Measurements from ENCODE around the gene SLC12A4.
"Not testable (repeated sequence)": the region's sequence is repeated elsewhere in the genome, so short reads cannot be mapped to it uniquely, and the experiment has no call there.

SLC12A4 gene

DNA sequence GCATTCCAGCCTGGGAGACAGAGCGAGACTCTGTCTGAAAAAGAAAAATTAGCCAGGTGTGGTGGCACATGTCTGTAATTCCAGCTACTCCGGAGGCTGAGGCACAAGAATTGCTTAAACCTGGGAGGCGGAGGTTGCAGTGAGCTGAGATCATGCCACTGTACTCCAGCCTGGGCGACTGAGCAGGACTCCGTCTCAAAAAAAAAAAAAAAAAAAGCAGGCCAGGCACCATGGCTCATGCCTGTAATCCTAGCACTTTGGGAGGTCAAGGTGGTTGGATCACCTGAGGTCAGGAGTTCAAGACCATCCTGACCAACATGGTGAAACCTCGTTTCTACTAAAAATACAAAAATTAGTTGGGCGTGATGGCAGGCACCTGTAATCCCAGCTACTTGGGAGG, 3.8 kb upstream of the SLC12A4 start:
- H3K27ac ChIP-seq (ENCODE audit: low read depth, low read length); H3K36me3 ChIP-seq (ENCODE audit: control insufficient read depth in 1 of 2, insufficient read depth in 2 of 2, low read length in 2 of 2); H3K9me3 ChIP-seq (ENCODE audit: control insufficient read depth in 1 of 2, low read length in 2 of 2); H3K27me3 ChIP-seq (ENCODE audit: control insufficient read depth in 1 of 2, insufficient read depth in 2 of 2, low read length in 2 of 2); H3K4me1 ChIP-seq (ENCODE audit: control insufficient read depth in 1 of 2, insufficient read depth in 2 of 2, low read length in 2 of 2); H3K4me3 ChIP-seq (ENCODE audit: low read depth in 1 of 2, low read length in 2 of 2); H3K9ac ChIP-seq (ENCODE audit: low read depth in 1 of 2, low read length in 2 of 2): not testable (repeated sequence)

DNA sequence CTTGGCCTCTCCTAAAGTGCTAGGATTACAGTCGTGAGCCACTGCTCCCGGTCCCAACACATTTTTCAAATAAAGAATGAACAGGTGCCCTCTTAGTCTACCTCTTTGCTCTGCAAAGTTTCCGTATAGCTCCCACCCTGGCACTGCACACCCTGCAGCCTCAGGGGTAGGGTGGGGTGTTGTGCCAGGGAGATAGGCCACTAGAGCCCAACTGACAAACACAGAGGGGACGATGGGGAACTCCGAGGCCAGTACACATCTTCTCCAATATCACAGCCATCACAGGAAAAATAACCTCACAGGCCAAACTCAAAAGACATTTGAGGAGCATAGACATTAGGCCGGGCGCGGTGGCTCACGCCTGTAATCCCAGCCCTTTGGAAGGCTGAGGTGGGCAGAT, 2.7 kb upstream of the SLC12A4 start:
- H3K9me3 ChIP-seq (ENCODE audit: control insufficient read depth in 1 of 2, low read length in 2 of 2) = no peaks in the 10 kb centered on the region
- no peaks in the 10 kb centered on the region for H3K36me3 ChIP-seq (ENCODE audit: control insufficient read depth in 1 of 2, insufficient read depth in 2 of 2, low read length in 2 of 2)
- no peak overlapping the region for H3K27ac ChIP-seq (ENCODE audit: low read depth, low read length)
- peaks cover 14 to 19% of the 10 kb centered on the region in 2 donors for H3K4me1 ChIP-seq (ENCODE audit: control insufficient read depth in 1 of 2, insufficient read depth in 2 of 2, low read length in 2 of 2)
- peaks cover 3% of the 10 kb centered on the region in 2 donors for H3K27me3 ChIP-seq (ENCODE audit: control insufficient read depth in 1 of 2, insufficient read depth in 2 of 2, low read length in 2 of 2)
- H3K4me3 ChIP-seq (ENCODE audit: low read depth in 1 of 2, low read length in 2 of 2) = no peak overlapping the region
- H3K9ac ChIP-seq (ENCODE audit: low read depth in 1 of 2, low read length in 2 of 2) = no peak overlapping the region

GRCh38 chr16:67969254-67970039, 1.0 kb upstream of the SLC12A4 start:
- Histone ChIP-seq H3K9me3 (ENCODE audit: control insufficient read depth in 1 of 2, low read length in 2 of 2) (no peaks in the 10 kb centered on the region), H3K36me3 (ENCODE audit: control insufficient read depth in 1 of 2, insufficient read depth in 2 of 2, low read length in 2 of 2) (no peaks in the 10 kb centered on the region), H3K4me3 (ENCODE audit: low read depth in 1 of 2, low read length in 2 of 2) (peak overlapping the region; percentile 79 to 82), H3K27ac (ENCODE audit: low read depth, low read length) (peak overlapping the region; percentile 78), H3K27me3 (ENCODE audit: control insufficient read depth in 1 of 2, insufficient read depth in 2 of 2, low read length in 2 of 2) (peaks cover 0 to 3% of the 10 kb centered on the region in 2 donors), H3K4me1 (ENCODE audit: control insufficient read depth in 1 of 2, insufficient read depth in 2 of 2, low read length in 2 of 2) (peaks cover 18 to 35% of the 10 kb centered on the region in 2 donors), H3K9ac (ENCODE audit: low read depth in 1 of 2, low read length in 2 of 2) (peak overlapping the region; percentile 66 to 76)

DNA sequence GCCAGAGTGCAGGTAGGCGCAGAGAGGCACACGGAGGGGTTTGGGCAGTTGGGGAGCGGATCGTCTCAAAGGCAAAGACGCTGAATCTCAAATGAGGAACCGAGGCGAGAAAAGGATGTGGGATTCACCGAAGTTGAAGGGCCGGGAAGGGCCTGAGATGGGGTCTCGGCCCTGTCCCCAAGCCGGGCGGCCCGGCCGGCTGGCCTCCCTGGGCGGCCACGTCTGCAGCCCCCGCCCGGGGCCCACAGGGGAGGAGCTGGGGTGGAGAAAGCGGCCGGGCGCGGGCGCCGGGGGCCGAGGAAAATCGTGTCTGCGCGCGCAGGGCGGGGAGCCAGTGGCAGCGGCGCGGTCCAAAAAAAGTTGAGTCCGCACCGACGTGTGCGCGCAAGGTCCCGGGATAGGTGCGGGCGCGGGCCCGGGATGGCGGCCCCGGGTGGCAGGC, 458 bp downstream of the SLC12A4 start:
- Histone ChIP-seq H3K9me3 (ENCODE audit: control insufficient read depth in 1 of 2, low read length in 2 of 2) (no peaks in the 10 kb centered on the region), H3K4me3 (ENCODE audit: low read depth in 1 of 2, low read length in 2 of 2) (peak overlapping the region; percentile 71 to 79), H3K9ac (ENCODE audit: low read depth in 1 of 2, low read length in 2 of 2) (peak overlapping the region; percentile 72 to 89), H3K27me3 (ENCODE audit: control insufficient read depth in 1 of 2, insufficient read depth in 2 of 2, low read length in 2 of 2) (peaks cover 0 to 3% of the 10 kb centered on the region in 2 donors), H3K27ac (ENCODE audit: low read depth, low read length) (peak overlapping the region; percentile 92), H3K36me3 (ENCODE audit: control insufficient read depth in 1 of 2, insufficient read depth in 2 of 2, low read length in 2 of 2) (no peaks in the 10 kb centered on the region), H3K4me1 (ENCODE audit: control insufficient read depth in 1 of 2, insufficient read depth in 2 of 2, low read length in 2 of 2) (peaks cover 19 to 50% of the 10 kb centered on the region in 2 donors)

DNA sequence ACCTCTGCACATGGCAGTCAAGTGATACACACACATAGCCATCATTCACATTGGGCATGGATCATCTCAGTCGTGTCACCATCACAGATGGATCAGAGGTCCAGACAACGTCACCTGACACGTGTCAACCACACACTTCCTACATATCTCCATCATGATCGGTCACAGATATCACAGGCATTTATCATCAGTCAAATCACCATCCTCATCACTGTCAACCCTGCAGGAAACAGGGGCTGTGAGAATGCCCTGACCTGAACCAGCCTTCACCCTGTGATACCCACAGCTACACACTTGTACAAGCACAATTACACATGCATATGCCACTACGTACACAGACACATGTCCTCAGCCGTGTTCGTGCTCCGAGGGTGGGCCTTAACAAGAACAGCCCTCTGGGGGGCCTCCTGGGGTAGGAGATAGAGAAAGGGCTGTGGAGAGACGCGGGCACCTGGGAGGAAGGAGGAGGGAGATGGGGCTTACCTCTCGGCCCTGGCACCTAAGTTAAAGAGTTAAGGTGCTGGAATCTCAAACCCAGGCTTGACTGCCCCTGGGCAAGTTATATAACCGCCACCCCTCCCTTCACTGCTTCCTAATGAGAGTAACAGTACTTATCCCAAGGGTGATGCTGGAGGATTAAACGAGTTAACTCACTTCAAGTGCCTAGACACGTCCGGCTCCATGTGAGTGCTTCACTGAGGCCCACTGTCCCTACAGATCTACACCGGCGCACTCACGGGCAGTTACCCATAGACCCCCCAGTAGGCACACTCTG, 1.1 kb downstream of the SLC12A4 start:
- peaks cover 0 to 3% of the 10 kb centered on the region in 2 donors for H3K27me3 ChIP-seq (ENCODE audit: control insufficient read depth in 1 of 2, insufficient read depth in 2 of 2, low read length in 2 of 2)
- H3K36me3 ChIP-seq (ENCODE audit: control insufficient read depth in 1 of 2, insufficient read depth in 2 of 2, low read length in 2 of 2) = peaks cover 0 to under 1% of the 10 kb centered on the region in 2 donors
- peak overlapping the region; percentile 71 to 79 for H3K4me3 ChIP-seq (ENCODE audit: low read depth in 1 of 2, low read length in 2 of 2)
- H3K27ac ChIP-seq (ENCODE audit: low read depth, low read length) = peak overlapping the region; percentile 92
- H3K9me3 ChIP-seq (ENCODE audit: control insufficient read depth in 1 of 2, low read length in 2 of 2) = no peaks in the 10 kb centered on the region
- H3K9ac ChIP-seq (ENCODE audit: low read depth in 1 of 2, low read length in 2 of 2) = peak overlapping the region; percentile 72 to 89
- peaks cover 19 to 50% of the 10 kb centered on the region in 2 donors for H3K4me1 ChIP-seq (ENCODE audit: control insufficient read depth in 1 of 2, insufficient read depth in 2 of 2, low read length in 2 of 2)

- H3K9me3 ChIP-seq (ENCODE audit: control insufficient read depth in 1 of 2, low read length in 2 of 2) = no peaks in the 10 kb centered on the region
- H3K36me3 ChIP-seq (ENCODE audit: control insufficient read depth in 1 of 2, insufficient read depth in 2 of 2, low read length in 2 of 2) = peaks cover 0 to 7% of the 10 kb centered on the region in 2 donors
- H3K27ac ChIP-seq (ENCODE audit: low read depth, low read length) = no peak overlapping the region
- peaks cover 0 to 3% of the 10 kb centered on the region in 2 donors for H3K27me3 ChIP-seq (ENCODE audit: control insufficient read depth in 1 of 2, insufficient read depth in 2 of 2, low read length in 2 of 2)
- peak overlapping the region; percentile 71 to 79 for H3K4me3 ChIP-seq (ENCODE audit: low read depth in 1 of 2, low read length in 2 of 2)
- H3K9ac ChIP-seq (ENCODE audit: low read depth in 1 of 2, low read length in 2 of 2) = peak overlapping the region; percentile 72 to 89
- peaks cover 19 to 56% of the 10 kb centered on the region in 2 donors for H3K4me1 ChIP-seq (ENCODE audit: control insufficient read depth in 1 of 2, insufficient read depth in 2 of 2, low read length in 2 of 2)
Observed at GRCh38 chr16:67966549-67967182, 1.8 kb downstream of the SLC12A4 start.

DNA sequence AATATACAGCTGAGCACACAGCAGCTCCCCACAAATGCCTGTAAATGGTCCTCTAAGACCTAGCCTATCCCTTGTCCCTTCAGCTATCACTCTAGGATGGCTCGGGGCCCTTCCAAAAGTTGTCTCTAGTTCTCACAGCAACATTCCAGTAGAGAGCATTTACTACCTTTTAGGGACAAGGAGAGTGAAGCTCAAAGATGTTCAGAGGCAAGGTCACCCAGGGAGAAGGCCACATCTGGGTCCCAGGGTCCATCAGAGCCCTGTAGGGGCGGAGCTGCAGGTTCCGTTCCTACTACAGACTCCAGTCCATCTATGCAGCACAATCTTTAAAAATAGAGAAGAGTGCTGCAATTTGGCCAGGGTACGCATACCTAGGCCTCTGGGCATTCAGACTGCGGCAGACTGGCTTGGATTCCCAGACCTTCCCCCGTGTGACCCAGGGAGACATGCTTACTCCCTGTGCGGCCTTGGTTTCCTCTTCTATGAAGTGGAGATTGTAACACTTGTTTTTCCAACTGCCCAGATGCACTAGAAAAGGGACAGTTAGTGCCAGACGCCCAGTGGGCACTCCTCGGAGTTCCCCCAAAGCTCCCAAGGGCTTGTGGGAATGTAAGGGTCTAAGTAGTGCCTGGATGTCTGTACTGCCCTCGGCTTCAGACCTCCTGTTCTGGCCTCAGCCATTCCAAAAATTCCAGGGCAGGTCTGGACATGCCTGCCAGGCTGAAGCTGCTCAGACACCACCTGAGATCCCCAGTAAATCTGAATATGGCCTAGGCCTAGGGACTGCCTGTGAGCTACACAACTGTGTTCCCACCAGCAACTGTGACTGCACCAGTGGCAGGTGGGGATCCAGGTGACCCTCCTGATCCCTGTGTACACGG, 2.5 kb downstream of the SLC12A4 start:
- peaks cover 0 to 3% of the 10 kb centered on the region in 2 donors for H3K27me3 ChIP-seq (ENCODE audit: control insufficient read depth in 1 of 2, insufficient read depth in 2 of 2, low read length in 2 of 2)
- H3K9ac ChIP-seq (ENCODE audit: low read depth in 1 of 2, low read length in 2 of 2) = no peak overlapping the region
- no peak overlapping the region for H3K27ac ChIP-seq (ENCODE audit: low read depth, low read length)
- H3K9me3 ChIP-seq (ENCODE audit: control insufficient read depth in 1 of 2, low read length in 2 of 2) = no peaks in the 10 kb centered on the region
- H3K4me3 ChIP-seq (ENCODE audit: low read depth in 1 of 2, low read length in 2 of 2) = peak overlapping the region; percentile 71 to 79
- H3K4me1 ChIP-seq (ENCODE audit: control insufficient read depth in 1 of 2, insufficient read depth in 2 of 2, low read length in 2 of 2) = peaks cover 19 to 61% of the 10 kb centered on the region in 2 donors
- H3K36me3 ChIP-seq (ENCODE audit: control insufficient read depth in 1 of 2, insufficient read depth in 2 of 2, low read length in 2 of 2) = peaks cover 0 to 15% of the 10 kb centered on the region in 2 donors

DNA sequence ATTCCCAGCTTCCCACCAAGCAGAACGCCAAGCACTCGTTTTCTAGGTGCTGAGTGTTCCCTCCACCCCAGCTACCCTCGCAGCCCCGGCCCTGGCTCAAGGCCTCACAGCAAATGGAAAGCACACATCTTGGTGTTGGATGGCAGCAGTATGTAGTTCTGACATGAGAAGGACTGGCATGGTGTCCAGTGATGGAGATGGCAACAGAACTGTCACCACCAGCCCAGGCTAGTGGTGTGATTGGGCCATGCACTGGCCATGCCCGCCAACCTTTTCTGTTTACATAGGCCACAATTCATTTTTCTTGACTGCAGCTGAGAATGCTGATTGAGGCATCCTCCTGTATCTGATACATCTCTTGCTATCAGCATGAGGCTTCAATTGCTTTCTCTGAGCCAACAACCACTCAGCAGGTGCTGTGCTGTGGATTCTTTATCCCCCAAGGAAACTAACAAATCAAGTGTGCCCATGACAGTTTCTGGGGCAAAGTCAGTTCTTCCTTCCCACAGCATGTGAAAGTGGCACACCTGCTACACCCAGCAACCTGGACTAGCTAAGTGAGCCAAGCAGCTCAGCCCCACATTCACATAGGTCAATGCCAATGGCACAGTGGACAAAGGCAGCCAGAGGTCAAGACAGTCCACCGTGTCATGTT, 3.8 kb downstream of the SLC12A4 start:
- H3K9ac ChIP-seq (ENCODE audit: low read depth in 1 of 2, low read length in 2 of 2) = no peak overlapping the region
- H3K4me3 ChIP-seq (ENCODE audit: low read depth in 1 of 2, low read length in 2 of 2) = no peak overlapping the region
- H3K9me3 ChIP-seq (ENCODE audit: control insufficient read depth in 1 of 2, low read length in 2 of 2) = no peaks in the 10 kb centered on the region
- peaks cover 3 to 24% of the 10 kb centered on the region in 2 donors for H3K36me3 ChIP-seq (ENCODE audit: control insufficient read depth in 1 of 2, insufficient read depth in 2 of 2, low read length in 2 of 2)
- H3K27ac ChIP-seq (ENCODE audit: low read depth, low read length) = no peak overlapping the region
- H3K4me1 ChIP-seq (ENCODE audit: control insufficient read depth in 1 of 2, insufficient read depth in 2 of 2, low read length in 2 of 2) = peaks cover 25 to 72% of the 10 kb centered on the region in 2 donors
- peaks cover 0 to 3% of the 10 kb centered on the region in 2 donors for H3K27me3 ChIP-seq (ENCODE audit: control insufficient read depth in 1 of 2, insufficient read depth in 2 of 2, low read length in 2 of 2)

Measured in duodenal mucosa (tissue), 2 donors.